Measurements from ENCODE around the gene MGAT3. TPM values are rescaled to one million over a fixed set of nuclear protein-coding genes. Genes with fewer than 3 reads are reported as not detected.

MGAT3 gene
- total RNA-seq, 2 experiments from 2014 or later = 16.3 to 44.3 TPM

Other genes with a start within 250 kb of the MGAT3 start
- not detected in 2 replicates for gene PDGFB, start 212.0 kb upstream of the MGAT3 start, total RNA-seq (2014; rRNA removed; shearing (Covaris generic))
- gene PDGFB, start 212.0 kb upstream of the MGAT3 start, total RNA-seq (2022) = 0.13 and 0.27 TPM in 2 replicates
- 2,313 and 2,662 TPM in 2 replicates for gene RPL3, start 137.4 kb upstream of the MGAT3 start, total RNA-seq (2014; rRNA removed; shearing (Covaris generic))
- 2,385 and 2,457 TPM in 2 replicates for gene RPL3, start 137.4 kb upstream of the MGAT3 start, total RNA-seq (2022)
- 9.0 and 10.2 TPM in 2 replicates for gene SYNGR1, start 107.0 kb upstream of the MGAT3 start, total RNA-seq (2014; rRNA removed; shearing (Covaris generic))
- 22.5 and 23.3 TPM in 2 replicates for gene SYNGR1, start 107.0 kb upstream of the MGAT3 start, total RNA-seq (2022)
- gene TAB1, start 57.2 kb upstream of the MGAT3 start, total RNA-seq (2014; rRNA removed; shearing (Covaris generic)) = 17.7 and 18.1 TPM in 2 replicates
- 36.5 and 38.2 TPM in 2 replicates for gene TAB1, start 57.2 kb upstream of the MGAT3 start, total RNA-seq (2022)
- 32.5 and 34.1 TPM in 2 replicates for gene MIEF1, start 45.3 kb downstream of the MGAT3 start, total RNA-seq (2014; rRNA removed; shearing (Covaris generic))
- 51.9 and 55.0 TPM in 2 replicates for gene MIEF1, start 45.3 kb downstream of the MGAT3 start, total RNA-seq (2022)
- gene ATF4, start 63.5 kb downstream of the MGAT3 start, total RNA-seq (2014; rRNA removed; shearing (Covaris generic)) = 716 and 720 TPM in 2 replicates
- 732 and 779 TPM in 2 replicates for gene ATF4, start 63.5 kb downstream of the MGAT3 start, total RNA-seq (2022)
- 148 and 185 TPM in 2 replicates for gene RPS19BP1, start 75.7 kb downstream of the MGAT3 start, total RNA-seq (2014; rRNA removed; shearing (Covaris generic))
- gene RPS19BP1, start 75.7 kb downstream of the MGAT3 start, total RNA-seq (2022) = 78.6 and 88.1 TPM in 2 replicates
- gene CACNA1I, start 113.7 kb downstream of the MGAT3 start, total RNA-seq (2014; rRNA removed; shearing (Covaris generic)) = 0.03 TPM in 2 replicates
- gene CACNA1I, start 113.7 kb downstream of the MGAT3 start, total RNA-seq (2022) = 0.17 TPM in 1 of 2 replicates, not detected in the other

Measured in OCI-LY7 (cell line).